ENCODE data around the gene F11R. TPM values are rescaled to one million over a fixed set of nuclear protein-coding genes. Genes with fewer than 3 reads are reported as not detected.
A peak's percentile ranks its signal among the peaks of the same experiment; 100 is the strongest.

Gene F11R
- total RNA-seq, 1 experiment from 2014 or later, result 173 TPM

DNA sequence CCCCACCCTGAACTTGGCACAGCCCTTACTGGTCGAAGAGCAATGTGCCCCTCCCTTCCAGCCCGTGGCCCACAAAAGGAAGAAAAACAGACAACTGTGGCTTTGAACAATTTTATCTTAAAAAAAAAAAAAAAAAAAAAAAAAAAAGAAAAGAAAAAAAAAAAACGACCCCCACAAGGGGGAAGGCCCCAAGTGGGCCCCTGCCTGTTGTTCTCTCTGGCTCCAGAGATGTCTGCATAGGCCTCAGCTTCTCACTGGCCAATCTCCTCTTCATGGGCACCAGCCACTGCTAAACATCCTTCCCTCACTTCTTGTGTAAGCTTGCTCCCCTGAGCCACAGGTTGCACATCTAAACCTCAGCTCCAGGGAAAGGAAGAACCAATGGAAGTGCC lies 18.2 kb upstream of the F11R start:
- CTCF ChIA-PET, result interaction anchor here (0.9 to 3.0 kb wide), 5 partner anchors 8 to 60 kb away, joined by 3 to 17 read pairs (median 4); partner anchors contain the start of gene F11R
- no peak for DNase-seq
- peak overlapping the region; percentile 45 for H3K27ac Mint-ChIP-seq (ENCODE audit: unreplicated experiment)
- TF ChIP-seq CTCF (IDR thresholded peaks at IDR 0.05; ENCODE audit: unreplicated experiment), result no peak
- intact Hi-C loops (cut with micrococcal nuclease; ENCODE audit: unreplicated experiment), result no loop called here
- H3K9me3 Mint-ChIP-seq (ENCODE audit: low read depth, unreplicated experiment), result no peaks in the 10 kb centered on the region
- peak overlapping the region; percentile 95 for H3K4me3 Mint-ChIP-seq (ENCODE audit: low read depth, unreplicated experiment)
- no TSS peak for BruUV-seq (replicated peaks)
- no peaks in the 10 kb centered on the region for H3K27me3 Mint-ChIP-seq (ENCODE audit: unreplicated experiment)
- peaks cover 9% of the 10 kb centered on the region for H3K4me1 Mint-ChIP-seq (ENCODE audit: low read depth, unreplicated experiment)
- H3K36me3 Mint-ChIP-seq (ENCODE audit: insufficient read depth, unreplicated experiment), result peaks cover 45% of the 10 kb centered on the region

DNA sequence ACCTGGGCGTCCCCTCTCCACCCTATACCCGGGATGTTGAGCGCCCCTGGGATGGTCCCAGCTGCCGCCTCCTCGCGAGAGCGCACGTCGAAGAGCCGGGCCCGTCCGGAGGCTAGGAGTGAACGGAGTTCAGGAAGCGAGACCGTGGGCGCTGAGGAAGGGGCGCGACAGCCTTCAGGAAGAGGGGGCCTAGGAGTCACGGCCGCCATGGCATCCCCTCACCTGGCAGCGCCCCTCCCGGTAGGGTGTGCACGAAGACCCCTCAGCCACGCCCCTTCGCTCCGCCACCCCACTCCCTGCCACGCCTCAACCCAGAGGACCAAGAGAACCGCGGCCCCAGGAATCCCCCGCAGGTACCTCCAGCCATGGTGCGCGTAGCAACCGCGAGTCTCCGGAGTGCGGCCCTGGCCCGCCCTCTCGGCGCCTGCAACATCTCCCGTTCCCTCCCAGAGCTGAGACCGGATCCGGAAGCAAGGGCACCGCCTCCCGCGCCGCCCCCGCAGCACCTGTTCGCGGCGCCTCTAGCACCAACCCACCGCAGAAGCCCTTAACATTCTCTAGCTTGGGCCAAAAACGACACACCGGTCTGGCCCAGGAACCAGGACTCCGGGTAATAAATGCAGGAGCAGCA lies 17.7 kb upstream of the F11R start, which contains the start of gene TSTD1:
TSTD1 (minus strand) TSS at position 442 of the 631 bp plus-strand sequence; CDS start at position 367, 75 bp downstream.
- intact Hi-C loops (cut with micrococcal nuclease; ENCODE audit: unreplicated experiment), result no loop called here
- peak; percentile 85 for DNase-seq
- Mint-ChIP-seq H3K36me3 (ENCODE audit: insufficient read depth, unreplicated experiment) (peaks cover 43% of the 10 kb centered on the region), H3K27me3 (ENCODE audit: unreplicated experiment) (no peaks in the 10 kb centered on the region), H3K4me1 (ENCODE audit: low read depth, unreplicated experiment) (peaks cover 9% of the 10 kb centered on the region), H3K4me3 (ENCODE audit: low read depth, unreplicated experiment) (peak within 1 kb of the TSS; percentile 95), H3K27ac (ENCODE audit: unreplicated experiment) (peak within 1 kb of the TSS; percentile 45), H3K9me3 (ENCODE audit: low read depth, unreplicated experiment) (no peaks in the 10 kb centered on the region)
- TF ChIP-seq CTCF (IDR thresholded peaks at IDR 0.05; ENCODE audit: unreplicated experiment), result no peak
- CTCF ChIA-PET, result interaction anchor here (0.6 to 3.0 kb wide), 6 partner anchors 9 to 60 kb away, joined by 3 to 17 read pairs (median 4); partner anchors contain the start of gene F11R
- BruUV-seq (replicated peaks), result TSS peak; percentile 63

DNA sequence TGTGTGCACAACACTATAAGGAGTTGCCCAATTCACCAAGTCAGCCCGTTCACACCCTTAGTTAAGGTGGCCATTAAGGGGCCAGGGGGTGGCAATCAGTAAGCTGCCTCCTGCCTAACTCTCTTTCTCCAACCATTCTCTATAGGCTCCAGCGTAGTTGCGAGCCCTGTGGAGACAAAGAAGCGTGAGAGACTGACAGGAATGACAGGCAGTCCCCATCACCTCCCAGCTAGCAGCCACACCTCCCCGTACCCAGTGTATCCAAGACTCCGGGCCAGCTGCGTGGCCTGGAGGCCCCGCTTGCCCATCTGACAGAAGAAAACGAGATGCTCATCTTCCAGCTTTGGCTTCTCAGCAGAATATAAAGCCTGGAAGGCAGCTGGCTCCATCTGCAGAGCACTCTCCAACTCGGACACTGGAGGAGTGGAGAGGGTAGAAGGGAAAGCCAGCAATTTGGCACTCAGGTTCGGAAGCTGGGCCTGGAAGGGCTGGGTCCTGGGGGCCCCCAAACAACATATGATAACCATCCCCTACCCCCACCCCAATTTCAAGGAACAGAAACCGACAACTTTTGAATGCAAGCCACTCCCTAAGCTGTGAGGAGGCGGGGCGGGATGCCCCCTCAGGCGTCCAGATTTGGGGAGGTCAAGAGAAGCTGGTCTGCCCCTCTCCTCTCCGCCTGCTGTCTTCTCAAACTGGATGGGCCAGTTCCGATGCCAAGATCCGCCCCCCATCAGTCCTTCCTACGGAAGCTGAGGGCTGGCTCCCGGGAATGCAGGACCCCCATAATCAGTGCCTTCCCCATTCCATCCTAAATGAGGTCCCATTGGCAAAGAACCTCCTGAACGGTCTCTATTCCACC lies 16.9 kb upstream of the F11R start:
- TSS peak; percentile 52 for BruUV-seq (replicated peaks)
- intact Hi-C loops (cut with micrococcal nuclease; ENCODE audit: unreplicated experiment), result no loop called here
- TF ChIP-seq CTCF (IDR thresholded peaks at IDR 0.05; ENCODE audit: unreplicated experiment), result no peak
- peaks cover 43% of the 10 kb centered on the region for H3K36me3 Mint-ChIP-seq (ENCODE audit: insufficient read depth, unreplicated experiment)
- peak; percentile 61 for DNase-seq
- no peaks in the 10 kb centered on the region for H3K27me3 Mint-ChIP-seq (ENCODE audit: unreplicated experiment)
- peak overlapping the region; percentile 95 for H3K4me3 Mint-ChIP-seq (ENCODE audit: low read depth, unreplicated experiment)
- H3K9me3 Mint-ChIP-seq (ENCODE audit: low read depth, unreplicated experiment), result no peaks in the 10 kb centered on the region
- CTCF ChIA-PET, result interaction anchor here (0.6 to 3.0 kb wide), 4 partner anchors 10 to 40 kb away, joined by 3 to 17 read pairs (median 4); partner anchors contain the start of gene F11R
- H3K4me1 Mint-ChIP-seq (ENCODE audit: low read depth, unreplicated experiment), result peaks cover 14% of the 10 kb centered on the region
- H3K27ac Mint-ChIP-seq (ENCODE audit: unreplicated experiment), result peak overlapping the region; percentile 45

DNA sequence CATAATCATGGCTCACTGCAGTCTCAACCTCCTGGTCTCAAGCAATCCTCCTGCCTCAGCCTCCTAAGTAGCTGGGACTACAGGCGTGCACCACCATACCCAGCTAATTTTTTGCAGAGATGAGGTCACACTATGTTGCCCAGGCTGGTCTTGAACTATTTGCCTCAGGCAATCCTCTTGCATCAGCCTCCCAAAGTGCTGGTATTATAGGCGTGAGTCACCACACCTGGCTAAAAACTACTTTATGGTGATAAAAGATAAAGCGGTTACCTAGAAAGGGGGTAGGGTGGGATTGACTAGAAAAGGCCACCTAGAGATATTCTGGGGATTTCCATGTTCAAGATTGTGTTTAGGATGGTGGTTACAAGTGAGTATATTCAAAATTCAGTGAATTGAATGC lies 12.8 kb upstream of the F11R start:
- BruUV-seq (replicated peaks), result no TSS peak
- H3K4me1 Mint-ChIP-seq (ENCODE audit: low read depth, unreplicated experiment), result peaks cover 19% of the 10 kb centered on the region
- CTCF ChIA-PET, result interaction anchor here (0.8 kb wide), 1 partner anchor 64 kb away, joined by 6 read pairs; the partner anchor contains the start of gene KLHDC9
- H3K36me3 Mint-ChIP-seq (ENCODE audit: insufficient read depth, unreplicated experiment), result peaks cover 13% of the 10 kb centered on the region
- H3K27ac Mint-ChIP-seq (ENCODE audit: unreplicated experiment), result no peak overlapping the region
- H3K27me3 Mint-ChIP-seq (ENCODE audit: unreplicated experiment), result no peaks in the 10 kb centered on the region
- H3K4me3 Mint-ChIP-seq (ENCODE audit: low read depth, unreplicated experiment), result no peak overlapping the region
- intact Hi-C loops (cut with micrococcal nuclease; ENCODE audit: unreplicated experiment), result no loop called here
- TF ChIP-seq CTCF (IDR thresholded peaks at IDR 0.05; ENCODE audit: unreplicated experiment), result no peak
- H3K9me3 Mint-ChIP-seq (ENCODE audit: low read depth, unreplicated experiment), result no peaks in the 10 kb centered on the region
- no peak for DNase-seq
